GM19239 (cell line): ENCODE measurements around the gene NAP1L1.

Experiments
- DNase-seq: peaks from one replicate; pipeline ENCODE4 v3.0.0; 2011; ENCODE audit warnings: low spot score; ENCODE audit not compliant: insufficient read length
- FAIRE-seq: peaks from 2 replicates; lab custom pipeline; 2011; peaks lifted over from hg19 to GRCh38; lab: Jason Lieb, UNC

Gene NAP1L1

DNA sequence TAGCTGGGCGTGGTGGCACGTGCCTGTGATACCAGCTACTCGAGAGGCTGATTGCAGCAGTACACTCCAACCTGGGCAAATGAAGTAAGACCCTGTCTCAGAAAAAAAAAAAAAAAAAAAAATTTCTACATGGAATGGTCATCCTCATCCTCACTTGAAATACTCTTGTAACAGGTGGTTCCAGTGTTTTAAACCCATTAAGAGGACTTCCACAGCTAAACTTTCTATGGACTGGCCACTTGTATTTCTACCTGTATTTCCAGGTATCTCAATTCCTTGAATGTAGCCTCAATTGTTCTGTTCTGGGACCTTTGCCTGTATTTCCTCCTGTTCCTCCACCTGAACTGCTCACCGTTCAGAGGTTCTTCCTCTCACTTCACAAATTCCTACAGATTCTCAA lies 41.1 kb downstream of the NAP1L1 start:
- FAIRE-seq (no peak), DNase-seq (no peak)

DNA sequence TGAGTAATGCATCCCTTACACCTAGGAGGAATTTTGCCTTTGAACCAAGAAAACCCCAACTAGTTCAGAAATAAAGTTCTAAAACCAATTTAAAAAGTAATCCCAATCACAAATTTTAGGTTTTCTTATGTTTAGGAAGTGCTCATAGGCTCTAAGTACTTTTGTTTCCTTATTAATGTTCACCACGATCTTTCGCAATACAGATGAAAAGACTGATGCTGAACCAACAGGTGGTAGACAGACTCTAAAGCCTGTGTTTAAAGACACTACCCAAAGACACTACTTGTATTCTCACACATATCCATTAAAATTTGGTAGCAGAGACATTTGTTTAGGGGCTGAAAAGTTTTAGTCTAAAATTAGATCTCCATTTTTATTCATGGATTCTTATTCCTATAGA lies 42.3 kb downstream of the NAP1L1 start:
- no peak for DNase-seq
- no peak for FAIRE-seq

GRCh38 chr12:76041406-76041805 lies 43.1 kb downstream of the NAP1L1 start:
- FAIRE-seq = no peak
- no peak for DNase-seq

- DNase-seq (no peak), FAIRE-seq (no peak)
These were observed 44.0 kb downstream of the NAP1L1 start for GRCh38 chr12:76040461-76040860.

DNA sequence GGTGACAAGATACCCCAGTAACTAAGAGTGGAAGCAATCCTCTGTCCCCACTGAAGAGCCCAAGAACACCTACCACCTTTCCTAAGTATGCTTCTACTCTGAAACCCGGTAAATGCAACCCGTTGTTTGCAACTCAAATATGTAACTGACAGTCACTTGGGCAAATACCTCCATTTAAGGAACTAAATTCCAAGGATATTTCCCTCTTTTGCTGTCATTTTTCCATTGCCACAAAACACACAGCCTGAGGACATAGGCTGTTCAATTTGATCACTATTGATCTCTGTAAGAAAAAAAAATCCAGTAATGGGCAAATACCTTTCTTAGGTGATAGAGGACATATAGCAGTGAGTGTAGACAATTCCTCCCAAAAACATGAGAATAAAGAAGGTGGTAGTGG lies 46.3 kb downstream of the NAP1L1 start:
- FAIRE-seq = no peak

GRCh38 chr12:76037130-76038103 lies 47.1 kb downstream of the NAP1L1 start:
- DNase-seq = no peak
- FAIRE-seq = peak; percentile 95

More for the DNA sequence above, 46.3 kb downstream of the NAP1L1 start:
- no peak for DNase-seq

- no peak for DNase-seq
- FAIRE-seq = no peak
These were observed 49.4 kb downstream of the NAP1L1 start for GRCh38 chr12:76035045-76035444.

DNA sequence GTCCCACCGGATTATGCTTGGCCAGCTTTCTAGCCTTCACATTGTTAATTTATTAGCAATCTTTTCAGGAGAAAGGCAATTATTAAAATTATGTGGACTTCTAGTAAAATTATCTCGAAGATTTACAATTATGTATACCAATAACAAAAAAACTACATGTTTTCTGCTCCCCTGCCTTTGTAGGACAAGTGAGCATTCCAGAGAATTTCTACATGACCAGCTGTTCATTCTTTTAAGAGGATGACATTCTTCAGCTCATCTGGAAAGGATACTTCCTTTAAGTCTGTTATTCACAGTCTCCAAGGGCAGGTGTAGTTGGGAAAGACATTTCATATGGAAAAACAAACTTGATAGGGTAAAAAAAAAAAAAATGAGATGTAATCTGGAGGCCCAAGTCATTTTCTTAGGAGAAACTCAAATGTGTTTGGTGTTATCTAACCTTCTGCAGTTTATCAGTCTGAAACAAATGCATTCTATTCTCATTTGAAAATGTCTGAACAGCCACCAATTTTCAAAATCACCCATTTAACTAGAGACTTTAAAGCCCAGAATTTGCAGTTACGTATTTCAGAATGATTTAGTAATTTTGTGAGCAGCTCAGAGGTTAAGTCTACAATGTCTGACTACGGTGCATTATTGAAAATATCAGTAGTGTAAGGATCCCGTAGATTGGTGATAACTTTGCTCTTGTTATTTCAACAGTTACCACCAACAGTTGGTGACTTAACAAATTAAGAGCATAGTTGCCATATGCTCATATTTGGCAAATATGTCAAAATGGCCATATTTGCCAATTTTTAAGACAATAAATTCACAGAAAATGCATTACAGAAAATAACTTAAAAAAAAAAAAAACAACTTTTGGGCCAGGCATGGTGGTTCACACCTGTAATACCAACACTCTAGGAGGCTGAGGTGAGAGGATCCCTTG lies 51.1 kb downstream of the NAP1L1 start:
- FAIRE-seq = no peak
- DNase-seq = no peak

GRCh38 chr12:76032043-76032981 lies 52.2 kb downstream of the NAP1L1 start:
- peak; percentile 87 for FAIRE-seq
- no peak for DNase-seq

- DNase-seq (peak; percentile 71), FAIRE-seq (peak; percentile 90)
These were observed 53.0 kb downstream of the NAP1L1 start, which contains the start of gene PHLDA1 for GRCh38 chr12:76031414-76032042. PHLDA1 (minus strand) TSS chr12:76031776.

- no peak for FAIRE-seq
- DNase-seq = no peak
These were observed 53.4 kb downstream of the NAP1L1 start for GRCh38 chr12:76031081-76031413.

- peak; percentile 52 for FAIRE-seq
- no peak for DNase-seq
These were observed 54.0 kb downstream of the NAP1L1 start for GRCh38 chr12:76030341-76031080.

DNA sequence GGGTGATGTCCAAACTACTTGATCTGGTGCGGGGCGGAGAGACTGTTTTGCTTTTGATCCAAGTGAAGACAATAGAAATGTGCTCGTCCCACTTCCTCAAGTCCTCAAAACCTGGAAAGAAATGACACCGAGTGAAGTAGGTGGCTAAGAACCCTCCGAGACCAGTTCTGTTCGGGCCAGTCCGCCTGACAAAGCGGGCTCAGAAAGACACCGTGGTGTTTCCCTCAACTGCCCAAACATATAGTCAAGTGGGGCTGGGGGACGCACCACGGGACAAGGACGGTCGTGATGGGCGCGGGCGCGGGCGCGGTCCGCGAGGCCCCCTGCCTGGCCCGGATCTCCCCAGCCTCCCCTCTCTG lies 54.5 kb downstream of the NAP1L1 start:
- FAIRE-seq (no peak), DNase-seq (no peak)

DNA sequence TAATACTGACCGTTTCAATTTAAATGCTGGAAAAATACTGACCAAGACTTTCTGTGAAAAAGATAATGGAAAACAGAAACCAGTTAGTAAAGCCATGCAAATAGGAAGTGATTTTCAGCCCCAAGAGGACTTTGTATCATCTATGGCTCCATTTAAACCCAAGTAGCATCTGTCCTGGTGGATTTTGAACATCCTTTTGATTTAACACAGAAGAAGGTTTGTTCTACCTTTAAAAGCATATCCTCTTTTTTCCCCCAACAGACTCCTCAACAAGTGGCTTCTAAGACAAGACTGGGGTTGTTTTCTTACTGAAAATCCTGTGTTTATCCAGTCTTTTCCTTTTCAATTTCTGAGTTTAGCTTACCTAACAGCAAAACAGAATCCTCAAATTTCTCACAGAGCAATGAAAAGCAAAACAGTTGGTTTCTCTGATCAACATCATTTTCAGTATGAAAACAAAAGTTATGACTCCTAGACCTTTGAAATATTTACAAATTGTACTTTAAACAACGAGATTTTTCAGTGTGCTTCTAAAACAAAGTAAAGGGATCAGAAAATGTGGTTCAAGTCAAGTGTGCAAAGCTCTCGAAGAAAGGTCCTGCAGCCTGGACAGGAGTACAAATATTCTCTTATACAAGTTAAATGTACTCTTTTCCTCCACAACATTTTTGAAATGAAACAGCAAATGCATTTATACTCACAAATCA lies 55.8 kb downstream of the NAP1L1 start:
- DNase-seq = no peak
- peak; percentile 26 for FAIRE-seq

DNA sequence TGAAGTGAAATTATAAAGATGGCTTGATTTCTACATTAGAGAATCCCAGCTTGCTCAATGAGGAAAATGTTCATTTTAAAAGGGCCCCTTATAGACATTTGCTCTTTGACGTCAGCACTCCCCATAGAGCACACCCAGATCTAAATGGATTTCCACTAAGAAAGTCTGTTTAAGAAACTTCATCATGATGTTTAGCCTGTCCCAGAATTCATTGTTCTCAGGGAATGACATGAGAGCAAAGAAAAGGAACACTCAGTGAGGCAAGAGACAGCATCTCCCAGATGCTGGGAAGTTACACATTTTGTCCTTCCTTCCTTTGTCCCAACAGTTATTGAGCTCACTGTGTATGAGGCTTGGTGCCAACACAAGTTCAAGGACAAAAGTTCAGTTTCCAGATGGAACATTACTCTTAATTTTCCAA lies 57.8 kb downstream of the NAP1L1 start:
- FAIRE-seq = no peak
- no peak for DNase-seq

- DNase-seq (no peak), FAIRE-seq (no peak)
These were observed 58.6 kb downstream of the NAP1L1 start for GRCh38 chr12:76025601-76026575.
